Ascending aorta (tissue), 2 donors: ENCODE measurements around the gene RBCK1. TPM values are rescaled to one million over a fixed set of nuclear protein-coding genes. Genes with fewer than 3 reads are reported as not detected.

ENCODE experiments used
- DNase-seq, 2 donors: peaks; one replicate each; pipeline ENCODE4 v3.0.0-alpha.2; 2019; ENCODE audit warnings: low spot score in 2 of 2
- H3K27ac ChIP-seq, 2 donors: fragments of 200-600 bp; sonication (generic); one replicate each; pipeline ENCODE4 v1.5.1; 2016 to 2017; ENCODE audit warnings: mild to moderate bottlenecking in 1 of 2
- H3K27me3 ChIP-seq: fragments of 200-600 bp; sonication (generic); one replicate; pipeline ENCODE4 v1.5.1; 2017
- H3K36me3 ChIP-seq, 2 donors: fragments of 200-600 bp; sonication (generic); one replicate each; pipeline ENCODE4 v1.5.1; 2016
- H3K4me1 ChIP-seq, 2 donors: fragments of 200-600 bp; sonication (generic); one replicate each; pipeline ENCODE4 v1.5.1; 2016 to 2017; ENCODE audit warnings: mild to moderate bottlenecking in 1 of 2
- H3K4me3 ChIP-seq, 2 donors: fragments of 200-600 bp; sonication (generic); one replicate each; pipeline ENCODE4 v1.5.1; 2016 to 2017; ENCODE audit warnings: mild to moderate bottlenecking in 1 of 2
- H3K9me3 ChIP-seq, 2 donors: fragments of 200-600 bp; sonication (generic); one replicate each; pipeline ENCODE4 v1.5.1; 2016
- CTCF ChIP-seq, 3 experiments: fragments of 200-600 bp in 2 of 3; fragments of 450-650 bp in 1 of 3; sonication (generic) in 2 of 3; IDR thresholded peaks; one replicate each; pipeline ENCODE4 v1.5.1; 2016 to 2019; ENCODE audit warnings: antibody characterized with exemption in 3 of 3, mild to moderate bottlenecking in 1 of 3, moderate library complexity in 1 of 3
- intact Hi-C: fragments of 100-400 bp; cut with DNase I; formaldehyde crosslinking; loops from one replicate; pipeline ENCODE4 v1.15.1; 2023
- total RNA-seq: library from RNA; depleted of rRNA; stranded (reverse); fragments of >200 nt; gene quantifications from one replicate; pipeline ENCODE4 v1.1.0, GENCODE V29; 2016

The RBCK1 gene
- total RNA-seq, 1 donor from 2014 or later: 123 TPM

GRCh38 chr20:430091-430999 lies 22.2 kb downstream of the RBCK1 start:
- Histone ChIP-seq H3K4me1 (no peaks in the 10 kb centered on the region), H3K4me3 (no peak overlapping the region), H3K27ac (no peak overlapping the region), H3K27me3 (no peaks in the 10 kb centered on the region), H3K36me3 (peaks cover 40 to 71% of the 10 kb centered on the region in 2 donors), H3K9me3 (no peaks in the 10 kb centered on the region)
- peak in 1 of 2 donors; percentile 51 for DNase-seq
- no peak for TF ChIP-seq CTCF (IDR thresholded peaks at IDR 0.05)
- intact Hi-C loops: loop anchor here (5.0 kb wide), 1 partner anchor 47 kb away; no protein-coding TSS in a partner anchor

GRCh38 chr20:431012-431904 lies 23.2 kb downstream of the RBCK1 start:
- H3K36me3 ChIP-seq: peaks cover 45 to 75% of the 10 kb centered on the region in 2 donors

GRCh38 chr20:432208-432607 lies 24.1 kb downstream of the RBCK1 start:
- Histone ChIP-seq H3K27ac (no peak overlapping the region), H3K4me3 (no peak overlapping the region), H3K27me3 (no peaks in the 10 kb centered on the region), H3K9me3 (no peaks in the 10 kb centered on the region), H3K36me3 (peaks cover 52 to 79% of the 10 kb centered on the region in 2 donors), H3K4me1 (no peaks in the 10 kb centered on the region)
- no peak for DNase-seq
- intact Hi-C loops: loop anchor here (5.0 kb wide), 1 partner anchor 45 kb away; no protein-coding TSS in a partner anchor
- TF ChIP-seq CTCF (IDR thresholded peaks at IDR 0.05): no peak

More at GRCh38 chr20:431012-431904, 23.2 kb downstream of the RBCK1 start:
- H3K27me3 ChIP-seq: no peaks in the 10 kb centered on the region
- H3K9me3 ChIP-seq: no peaks in the 10 kb centered on the region
- H3K4me1 ChIP-seq: no peaks in the 10 kb centered on the region
- intact Hi-C loops: loop anchor here (1.0 to 5.0 kb wide), 2 partner anchors 46 to 77 kb away; no protein-coding TSS in a partner anchor
- H3K27ac ChIP-seq: no peak overlapping the region
- peak; percentile 40 to 61 (median 43) for TF ChIP-seq CTCF (IDR thresholded peaks at IDR 0.05)
- DNase-seq: peak in 1 of 2 donors; percentile 71
- H3K4me3 ChIP-seq: no peak overlapping the region

- H3K36me3 ChIP-seq: peaks cover 51 to 79% of the 10 kb centered on the region in 2 donors
- DNase-seq: peak in 1 of 2 donors; percentile 52
- H3K4me3 ChIP-seq: no peak overlapping the region
- no peaks in the 10 kb centered on the region for H3K9me3 ChIP-seq
- H3K27me3 ChIP-seq: no peaks in the 10 kb centered on the region
- H3K4me1 ChIP-seq: no peaks in the 10 kb centered on the region
- no peak overlapping the region for H3K27ac ChIP-seq
- TF ChIP-seq CTCF (IDR thresholded peaks at IDR 0.05): no peak
- intact Hi-C loops: loop anchor here (5.0 kb wide), 1 partner anchor 45 kb away; no protein-coding TSS in a partner anchor
These were observed 24.7 kb downstream of the RBCK1 start for GRCh38 chr20:432677-433299.
